ENCODE measurements around the gene ST14. TPM values are rescaled to one million over a fixed set of nuclear protein-coding genes. Genes with fewer than 3 reads are reported as not detected.
A peak's percentile ranks its signal among the peaks of the same experiment; 100 is the strongest.
"Not testable (repeated sequence)": the region's sequence is repeated elsewhere in the genome, so short reads cannot be mapped to it uniquely, and the experiment has no call there.

Gene ST14
- polyA plus RNA-seq, 4 donors, result 0.82 to 36.0 (median 29.7) TPM

DNA sequence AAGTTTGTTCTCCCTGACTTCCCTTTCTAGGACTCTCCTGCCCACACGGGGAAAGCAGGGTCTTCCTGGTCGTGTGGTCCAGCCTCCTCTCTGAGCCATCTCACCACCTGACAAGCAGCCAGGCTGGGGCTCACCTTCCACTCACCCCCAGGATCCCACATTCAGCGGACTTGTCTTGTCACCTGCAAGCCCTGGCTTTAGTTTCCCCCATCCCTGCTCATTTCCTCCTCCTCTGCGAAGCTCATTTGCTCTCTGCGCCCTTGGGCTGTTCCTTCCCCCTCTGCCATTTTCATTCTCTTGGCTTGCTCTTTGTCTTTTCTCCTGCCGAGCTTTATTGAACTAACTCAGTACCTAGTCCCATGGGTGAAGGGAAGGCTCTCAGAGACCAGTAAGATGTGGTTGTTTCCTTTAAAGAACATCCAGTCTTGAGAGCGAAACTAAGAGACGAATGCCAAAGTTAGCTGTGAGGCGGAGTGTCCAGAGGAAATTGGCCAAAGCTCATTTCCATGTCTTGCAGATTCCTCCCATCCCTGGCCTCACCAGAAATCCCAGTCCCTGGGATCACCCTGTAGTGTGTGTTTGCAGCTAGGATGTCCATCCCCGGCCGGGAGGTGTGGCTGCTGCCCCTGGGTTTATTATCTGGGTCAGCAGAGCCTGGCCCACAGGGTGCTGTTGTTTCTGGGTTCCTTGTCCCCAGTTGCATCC, 2.0 kb downstream of the ST14 start:
- DNase-seq (ENCODE audit: low read depth in 4 of 4, low spot score in 3 of 4), result no peak

DNA sequence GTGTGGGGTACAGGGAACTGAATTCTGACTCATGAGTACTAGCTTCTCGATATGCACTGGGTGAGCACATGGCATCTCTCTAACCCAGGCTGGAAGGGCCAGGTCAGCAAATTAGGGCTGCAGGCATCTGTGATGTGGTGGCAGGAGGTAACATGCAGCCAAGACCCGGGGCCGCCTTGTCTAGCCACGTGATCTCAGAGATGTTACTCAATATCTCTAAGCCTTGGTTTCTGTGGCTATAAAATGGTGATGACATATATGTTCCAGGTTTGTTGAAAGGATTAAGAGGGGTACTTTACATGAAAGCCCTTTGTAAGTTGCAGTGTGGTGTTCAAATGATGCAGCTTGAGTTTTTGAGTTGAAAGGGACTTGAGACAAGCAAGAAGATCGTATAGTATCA, 3.2 kb downstream of the ST14 start:
- no peak for DNase-seq (ENCODE audit: low read depth in 4 of 4, low spot score in 3 of 4)

DNA sequence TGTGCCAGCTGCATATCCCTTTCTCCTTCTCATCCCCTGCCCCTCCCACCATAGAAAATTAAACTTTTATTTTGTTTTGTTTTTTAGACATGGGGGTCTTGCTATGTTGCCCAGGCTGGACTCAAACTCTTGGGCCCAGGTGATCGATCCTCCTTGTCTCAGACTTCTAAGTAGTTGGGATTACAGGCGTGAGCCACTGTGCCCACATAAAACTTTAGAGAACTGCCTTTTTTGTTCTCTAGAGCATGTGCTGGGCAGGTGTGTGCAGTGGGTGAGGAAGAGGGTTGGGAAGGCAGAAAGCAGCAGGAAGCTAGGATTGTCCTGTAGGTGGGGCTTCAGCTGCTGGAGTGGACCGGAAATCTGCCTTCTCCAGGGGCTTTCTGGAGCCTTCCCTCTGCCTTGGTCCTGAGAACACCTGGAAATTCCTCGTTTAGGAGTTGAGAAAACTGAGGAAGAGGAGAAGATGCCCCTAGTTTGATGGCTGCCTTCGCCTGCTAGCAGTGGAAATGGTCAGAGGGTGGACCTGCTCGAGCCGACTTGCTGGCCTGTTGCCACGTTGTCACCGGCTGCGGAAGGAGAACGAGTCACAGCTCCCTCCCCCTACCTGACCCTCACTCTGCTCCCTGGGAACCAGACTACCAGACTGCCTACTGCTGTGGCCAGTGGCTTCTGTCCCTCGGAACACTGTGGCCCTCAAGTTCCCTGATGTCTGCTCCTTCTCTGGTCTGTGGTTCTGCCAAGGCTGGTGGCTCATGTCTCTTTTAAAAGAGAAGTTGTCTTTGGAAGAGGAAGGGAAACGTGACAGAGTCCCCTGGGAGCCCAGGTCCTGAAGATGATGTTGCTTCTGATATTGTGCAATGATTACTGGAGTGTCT, 4.0 kb downstream of the ST14 start:
- DNase-seq (ENCODE audit: low read depth in 4 of 4, low spot score in 3 of 4), result no peak

DNA sequence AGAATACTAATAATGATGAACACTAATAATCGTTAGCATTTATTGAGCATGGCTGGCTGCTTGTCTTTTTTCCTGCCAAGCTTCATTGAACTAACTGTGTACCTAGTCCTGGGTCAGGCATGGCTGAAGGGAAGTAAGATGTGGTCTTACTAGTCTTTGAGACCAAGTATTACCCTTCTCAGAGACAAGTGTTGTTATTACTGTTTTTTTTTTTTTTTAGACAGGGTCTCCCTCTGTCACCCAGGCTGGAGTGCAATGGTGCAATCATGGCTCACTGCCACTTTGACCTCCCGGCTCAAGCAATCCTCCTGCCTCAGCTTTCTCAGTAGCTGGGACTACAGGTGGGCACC, 4.6 kb downstream of the ST14 start:
- DNase-seq (ENCODE audit: low read depth in 4 of 4, low spot score in 3 of 4), result no peak

DNA sequence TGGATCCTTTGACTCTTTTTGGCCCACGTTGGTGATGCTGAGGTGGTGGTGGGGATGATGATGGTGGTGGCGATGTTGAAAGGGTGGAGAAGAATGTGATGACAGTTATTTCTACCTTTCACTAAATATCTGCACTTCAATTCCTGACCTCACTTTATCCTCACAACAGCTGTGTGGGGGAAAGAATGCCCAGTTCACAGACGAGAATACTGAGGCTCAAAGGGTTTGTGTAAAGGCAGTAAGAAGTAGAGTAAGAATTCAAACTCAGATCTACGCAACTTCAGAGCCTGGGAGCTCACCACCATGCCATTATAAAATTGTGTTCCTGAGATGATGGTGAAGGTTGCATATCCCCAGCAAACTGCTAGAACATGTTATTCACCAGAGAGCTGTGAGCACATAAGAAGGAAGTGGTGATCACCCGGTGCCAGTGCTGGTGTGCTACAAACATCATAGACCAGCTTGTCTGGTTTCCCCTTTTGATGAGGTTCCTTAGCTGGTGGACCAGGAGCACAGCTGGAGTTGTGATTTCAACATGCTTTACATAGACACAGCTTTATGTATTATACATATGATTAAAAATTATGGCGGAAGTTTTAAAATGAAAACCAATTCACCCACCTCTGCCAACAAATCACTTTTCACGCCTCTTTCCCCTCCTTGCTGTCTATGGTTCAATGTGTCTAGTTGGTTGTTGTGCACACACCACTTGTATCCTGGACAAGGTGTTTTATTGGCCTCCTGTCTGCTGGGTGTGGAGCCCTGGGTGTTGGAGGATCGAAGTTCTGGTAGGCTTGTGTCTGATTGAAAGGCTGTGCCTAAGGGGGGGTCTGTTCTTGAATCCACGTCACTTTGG, 6.2 kb downstream of the ST14 start:
- no peak for DNase-seq (ENCODE audit: low read depth in 4 of 4, low spot score in 3 of 4)

DNA sequence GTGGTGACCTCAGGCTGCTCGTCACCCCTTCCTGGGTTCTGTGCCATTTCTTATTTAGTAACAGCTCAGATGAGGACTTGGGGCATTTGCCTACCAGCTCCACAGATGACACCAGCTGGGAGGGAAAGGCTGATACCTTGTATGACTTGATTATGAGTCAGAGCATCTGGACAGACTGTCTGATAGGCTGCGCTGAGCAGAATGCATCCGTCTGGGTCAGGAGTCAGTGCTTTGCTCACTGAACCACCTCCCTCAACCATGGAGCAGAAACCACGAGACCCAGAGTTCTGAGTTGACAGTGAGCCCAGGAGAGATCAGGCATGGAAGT, 6.8 kb downstream of the ST14 start:
- no peak for DNase-seq (ENCODE audit: low read depth in 4 of 4, low spot score in 3 of 4)

DNA sequence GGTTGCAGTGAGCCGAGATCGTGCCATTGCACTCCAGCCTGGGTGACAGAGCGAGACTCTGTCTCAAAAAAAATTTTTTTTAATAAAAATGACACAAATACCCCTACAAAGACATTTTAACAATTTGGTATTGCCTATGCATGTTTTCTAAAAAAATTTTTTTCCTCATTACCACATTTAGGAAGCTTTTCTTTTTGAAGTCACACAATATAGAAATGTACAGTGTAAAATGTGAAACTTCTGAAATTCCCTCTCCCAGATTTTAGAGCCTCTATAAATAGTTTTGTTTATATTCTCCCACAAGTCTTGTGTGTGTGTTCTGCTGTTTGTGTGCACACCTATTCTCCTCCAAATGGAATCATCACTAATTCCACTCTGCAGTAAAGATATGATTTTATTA, 7.6 kb downstream of the ST14 start:
- no peak for DNase-seq (ENCODE audit: low read depth in 4 of 4, low spot score in 3 of 4)

DNA sequence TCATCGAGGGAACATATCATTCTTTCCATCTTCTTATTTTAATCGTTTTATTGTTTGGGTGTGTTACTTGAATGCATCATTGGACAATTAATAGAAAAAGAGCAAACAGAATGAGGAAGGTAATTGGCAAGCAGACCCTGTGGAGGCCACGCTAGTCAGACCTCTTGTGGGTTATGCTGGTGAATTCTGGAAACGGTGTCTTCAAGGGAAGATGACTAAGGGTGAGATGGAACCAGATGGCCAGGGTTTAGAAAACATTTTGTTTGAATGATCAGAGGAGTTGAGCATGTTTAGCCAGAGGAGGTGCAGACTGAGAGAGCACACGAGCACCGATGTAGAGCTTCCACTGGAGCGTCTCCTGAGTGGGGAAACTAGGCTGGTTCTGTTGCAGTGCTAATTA, 8.5 kb downstream of the ST14 start:
- DNase-seq (ENCODE audit: low read depth in 4 of 4, low spot score in 3 of 4), result no peak

DNA sequence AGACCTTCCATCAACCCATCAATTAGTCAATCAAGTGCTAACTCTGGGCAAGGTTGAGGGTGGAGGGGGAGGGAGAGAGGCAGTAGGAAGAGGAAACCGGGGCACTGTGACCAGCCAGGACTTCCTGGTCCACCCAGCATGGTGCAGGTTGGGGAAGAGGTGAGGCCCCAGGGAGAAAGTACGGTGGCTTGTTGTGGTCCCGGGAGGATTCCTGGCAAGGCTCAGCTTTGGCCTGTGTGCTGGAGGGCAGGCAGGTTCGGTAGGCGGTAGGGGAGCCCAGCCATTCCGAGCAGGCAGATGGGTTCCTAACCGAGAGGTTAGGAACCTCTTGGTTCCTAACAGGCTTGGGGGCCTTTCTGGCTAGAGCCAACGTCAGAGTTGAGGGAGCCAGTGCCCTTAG, 10.8 kb downstream of the ST14 start:
- DNase-seq (ENCODE audit: low read depth in 4 of 4, low spot score in 3 of 4), result no peak

DNA sequence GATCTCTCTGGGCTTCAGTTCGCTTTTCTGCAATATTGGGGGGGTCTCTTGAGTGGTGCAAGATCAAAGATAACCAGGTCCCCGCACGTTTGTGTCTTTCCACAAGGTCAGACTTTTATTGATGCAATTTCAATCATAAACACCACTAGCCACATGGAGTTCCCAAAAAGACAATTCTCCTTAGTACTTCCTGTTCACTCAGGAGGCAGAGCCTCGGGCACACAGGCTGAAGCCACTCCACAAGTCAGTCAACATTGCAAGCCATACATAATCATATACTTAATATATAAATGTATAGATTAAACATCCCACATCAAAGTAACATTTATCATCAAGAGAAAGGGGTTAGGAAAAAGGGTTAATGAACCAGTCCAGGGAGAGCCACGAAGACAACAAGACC, 12.0 kb downstream of the ST14 start:
- no peak for DNase-seq (ENCODE audit: low read depth in 4 of 4, low spot score in 3 of 4)

DNA sequence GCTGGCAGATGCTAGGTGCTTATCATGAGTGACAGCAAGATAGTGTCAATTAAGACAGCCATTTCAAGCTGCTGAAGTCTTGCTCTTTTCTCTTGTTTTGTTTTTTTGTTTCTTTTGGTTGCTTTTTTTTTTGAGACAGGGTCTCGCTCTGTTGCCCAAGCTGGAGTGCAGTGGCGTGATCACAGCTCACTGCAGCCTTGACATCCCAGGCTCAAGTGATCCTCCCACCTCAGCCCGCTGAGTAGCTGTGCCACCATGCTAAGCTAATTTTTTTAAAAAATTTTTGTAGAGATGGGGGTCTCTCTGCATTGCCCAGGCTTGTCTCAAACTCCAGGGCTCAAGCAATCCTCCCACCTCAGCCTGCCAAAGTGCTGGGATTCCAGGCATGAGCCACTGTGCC, 12.4 kb downstream of the ST14 start:
- DNase-seq (ENCODE audit: low read depth in 4 of 4, low spot score in 3 of 4), result not testable (repeated sequence)

DNA sequence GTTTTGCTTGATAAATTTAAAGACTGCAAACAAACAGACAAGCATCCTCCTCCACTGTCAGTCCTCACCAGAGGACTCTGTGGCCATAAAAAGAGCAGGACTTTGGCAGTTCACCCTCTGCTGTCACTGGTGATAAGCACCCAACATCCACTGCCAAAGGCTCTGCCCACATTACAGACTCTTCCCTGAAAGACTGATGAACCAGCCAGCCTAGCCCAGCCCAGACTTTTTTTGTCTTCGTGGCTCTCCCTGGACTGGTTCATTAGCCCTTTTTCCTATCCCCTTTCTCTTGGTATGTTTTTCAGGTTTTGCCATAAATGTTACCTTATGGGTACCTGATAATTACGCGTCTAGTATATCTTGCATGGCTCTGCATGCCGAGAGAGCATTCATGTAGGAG, 15.1 kb downstream of the ST14 start:
- no peak for DNase-seq (ENCODE audit: low read depth in 4 of 4, low spot score in 3 of 4)

DNA sequence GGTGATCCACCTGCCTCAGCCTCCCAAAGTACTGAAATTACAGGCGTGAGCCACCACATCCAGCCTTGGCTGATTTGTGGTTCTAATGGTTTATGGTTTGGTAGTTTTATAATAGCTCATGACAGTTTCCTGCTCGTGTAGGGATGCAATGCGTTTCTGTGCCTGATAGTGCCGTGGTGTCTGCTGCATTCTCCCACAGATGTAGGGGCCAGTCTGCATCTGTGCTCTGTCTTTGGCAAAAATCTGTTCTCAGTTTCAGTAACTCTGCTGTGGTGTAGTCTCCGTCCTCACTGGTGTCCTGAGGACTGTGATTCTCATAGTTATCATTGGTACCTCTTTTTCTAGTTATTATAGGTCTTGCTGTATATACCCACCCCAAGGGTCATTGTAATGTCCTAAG, 16.3 kb downstream of the ST14 start:
- DNase-seq (ENCODE audit: low read depth in 4 of 4, low spot score in 3 of 4), result no peak

DNA sequence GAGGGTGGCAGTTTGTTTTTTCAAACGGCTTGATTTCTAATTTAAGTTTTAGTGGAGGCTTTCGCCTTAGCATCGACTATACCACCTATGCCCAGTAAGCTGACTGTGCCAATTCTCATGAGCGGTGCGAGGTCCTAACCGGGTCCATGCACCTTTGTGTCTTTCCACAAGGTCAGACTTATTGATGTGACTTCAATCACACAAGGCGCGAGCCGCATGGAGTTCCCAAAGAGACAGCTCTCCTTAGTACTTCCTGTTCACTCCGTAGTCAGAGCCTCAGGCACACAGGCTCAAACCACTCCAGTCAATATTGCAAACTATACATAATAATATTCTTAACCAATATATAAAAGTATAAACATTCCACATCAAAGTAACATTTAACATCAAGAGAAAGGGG, 18.2 kb downstream of the ST14 start:
- no peak for DNase-seq (ENCODE audit: low read depth in 4 of 4, low spot score in 3 of 4)

DNA sequence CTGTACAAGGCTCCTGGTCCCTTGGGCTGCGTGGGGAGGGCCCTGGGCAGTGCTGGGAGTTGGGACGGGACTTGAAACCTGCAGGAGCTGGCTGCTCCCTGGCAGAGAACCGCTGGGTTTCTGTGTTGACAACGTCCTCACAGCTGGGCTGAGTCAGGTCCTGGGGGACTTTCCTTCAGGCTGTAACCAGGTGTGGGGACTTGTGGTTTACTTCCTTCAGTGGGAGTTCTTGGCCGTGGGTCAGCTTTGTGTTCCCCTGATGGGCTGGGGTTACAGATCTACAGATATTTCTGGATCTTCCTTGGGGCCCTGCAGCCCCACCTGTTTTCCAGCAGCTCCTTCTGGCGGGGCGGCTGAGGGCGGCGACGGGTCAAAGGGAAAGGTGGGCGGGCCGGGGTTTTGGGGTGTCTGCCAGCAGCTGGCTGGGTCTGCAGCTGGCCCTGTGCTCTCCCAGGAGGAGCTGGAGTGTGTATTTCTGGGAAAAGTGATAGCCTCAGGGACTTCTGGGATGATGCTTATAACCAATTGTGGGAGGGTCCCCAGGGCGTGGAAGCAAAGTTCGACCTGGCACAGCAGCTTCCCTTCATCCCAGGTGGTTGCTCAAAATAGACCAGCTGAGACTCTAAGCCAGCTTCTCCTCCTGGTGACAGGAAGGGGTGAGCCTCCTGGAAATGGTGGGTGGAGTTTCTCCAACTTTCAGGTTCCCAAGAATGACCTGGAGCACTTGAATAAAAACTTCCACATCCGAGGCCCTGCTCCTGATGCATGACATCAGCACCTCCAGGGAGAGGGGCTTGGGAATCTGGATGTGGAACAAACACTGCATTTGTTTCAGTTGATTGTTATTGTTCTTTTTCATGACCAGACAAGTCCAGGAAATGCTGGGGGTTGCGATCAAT, 19.1 kb downstream of the ST14 start:
- DNase-seq (ENCODE audit: low read depth in 4 of 4, low spot score in 3 of 4), result no peak

DNA sequence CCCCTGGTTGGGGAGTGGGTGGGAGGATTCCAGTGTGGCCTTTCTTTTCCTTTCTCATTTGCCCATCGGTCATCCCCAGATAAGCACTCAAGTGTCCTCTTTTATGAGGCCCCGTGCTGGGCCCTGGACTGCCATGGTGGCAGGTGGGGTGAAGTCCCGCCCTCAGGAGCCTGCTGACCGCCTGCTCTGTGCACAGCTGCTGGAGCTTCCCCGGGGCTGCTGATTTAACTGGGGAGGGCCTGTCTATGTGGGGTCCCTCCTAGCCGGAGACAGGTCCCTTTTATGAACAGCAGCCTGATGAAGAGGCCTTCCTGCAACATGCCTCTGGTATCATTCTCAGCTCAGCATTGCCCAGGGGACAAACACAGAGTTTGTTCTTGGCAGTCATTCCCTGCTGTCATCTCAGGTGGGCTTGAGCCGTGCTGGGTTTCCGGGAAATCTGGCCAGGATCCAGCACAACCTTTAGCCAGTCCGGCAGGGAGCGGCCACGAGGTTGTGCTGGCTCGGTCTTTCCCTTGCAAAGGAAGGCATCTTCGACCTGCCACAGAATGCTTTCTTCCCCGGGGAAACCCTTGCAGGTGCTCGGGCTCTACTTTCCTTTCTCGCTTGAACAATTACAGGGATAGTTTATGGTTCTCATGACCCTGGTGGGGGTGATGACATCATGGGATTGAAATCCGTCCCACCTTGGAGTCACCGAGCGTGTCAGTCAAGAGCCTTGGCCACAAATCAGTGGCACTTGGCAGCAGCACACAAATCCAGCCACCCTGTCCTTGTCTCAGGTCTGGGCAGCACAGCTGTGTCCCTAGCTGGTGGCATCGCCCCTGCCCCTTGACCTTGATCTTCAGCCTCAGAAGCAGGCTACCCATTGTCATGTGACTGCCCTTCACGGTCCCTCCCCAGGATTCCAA, 20.1 kb downstream of the ST14 start:
- peak in 1 of 4 donors; percentile 38 for DNase-seq (ENCODE audit: low read depth in 4 of 4, low spot score in 3 of 4)

DNA sequence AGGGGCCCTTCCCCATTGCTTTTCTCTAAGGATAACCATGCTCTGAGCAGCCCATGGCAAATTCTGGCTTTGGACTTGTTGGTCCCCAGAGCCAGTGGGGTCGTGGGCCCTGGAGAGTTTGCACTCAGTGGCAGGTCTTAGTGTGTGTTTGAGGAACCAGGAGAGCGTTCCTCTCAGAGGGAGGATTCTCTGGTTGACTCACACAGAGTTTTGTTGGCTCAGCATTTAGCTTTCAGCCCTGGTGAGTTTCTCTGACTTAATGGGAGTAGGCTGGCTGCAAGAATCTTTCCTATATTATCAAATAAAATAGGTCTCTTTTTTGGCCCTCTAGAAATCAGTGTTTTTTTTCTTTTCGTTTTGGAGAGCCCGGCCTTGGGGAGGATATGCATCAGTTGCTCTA, 20.9 kb downstream of the ST14 start:
- no peak for DNase-seq (ENCODE audit: low read depth in 4 of 4, low spot score in 3 of 4)

DNA sequence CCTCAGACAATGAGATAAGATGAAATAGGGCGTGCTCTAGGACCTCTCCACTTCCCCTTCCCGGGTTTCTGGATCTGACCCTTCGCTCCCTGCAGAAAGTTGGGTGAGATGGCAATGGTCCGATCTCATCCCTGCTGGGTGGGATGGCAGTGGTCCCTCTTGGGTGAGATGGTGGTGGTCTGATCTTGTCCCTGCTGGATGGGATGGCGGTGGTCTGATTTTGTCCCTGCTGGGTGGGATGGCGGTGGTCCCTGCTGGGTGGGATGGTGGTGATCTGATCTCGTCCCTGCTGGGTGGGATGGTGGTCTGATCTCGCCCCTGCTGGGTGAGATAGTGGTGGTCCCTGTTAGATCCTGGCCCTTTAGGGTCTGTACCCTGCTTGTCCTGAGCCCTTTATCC, 21.3 kb downstream of the ST14 start:
- no peak for DNase-seq (ENCODE audit: low read depth in 4 of 4, low spot score in 3 of 4)
